HG02885 (cell line): ENCODE measurements around the gene APCDD1.

Experiments
- ATAC-seq: cut with Tn5 transposase; IDR thresholded peaks from one replicate; pipeline ENCODE4 v1.9.1; 2021; ENCODE audit warnings: mild to moderate bottlenecking; ENCODE audit not compliant: unreplicated experiment, poor library complexity

Gene APCDD1

GRCh38 chr18:10430677-10431076 lies 23.8 kb upstream of the APCDD1 start:
- no peak for ATAC-seq

- ATAC-seq, result no peak
Measured at GRCh38 chr18:10431680-10432079, 22.8 kb upstream of the APCDD1 start.

GRCh38 chr18:10432781-10433180 lies 21.7 kb upstream of the APCDD1 start:
- ATAC-seq, result no peak

GRCh38 chr18:10436160-10436559 lies 18.3 kb upstream of the APCDD1 start:
- ATAC-seq, result no peak

- ATAC-seq, result no peak
Measured at GRCh38 chr18:10437837-10438236, 16.6 kb upstream of the APCDD1 start.

- no peak for ATAC-seq
Measured at GRCh38 chr18:10439898-10440297, 14.5 kb upstream of the APCDD1 start.

- no peak for ATAC-seq
Measured at GRCh38 chr18:10440884-10441283, 13.6 kb upstream of the APCDD1 start.

- no peak for ATAC-seq
Measured at GRCh38 chr18:10441472-10441871, 13.0 kb upstream of the APCDD1 start.

- ATAC-seq, result no peak
Measured at GRCh38 chr18:10442551-10442971, 11.9 kb upstream of the APCDD1 start.

GRCh38 chr18:10443001-10443400 lies 11.4 kb upstream of the APCDD1 start:
- no peak for ATAC-seq

- no peak for ATAC-seq
Measured at GRCh38 chr18:10444314-10445006, 10.0 kb upstream of the APCDD1 start.

- ATAC-seq, result no peak
Measured at GRCh38 chr18:10449396-10449795, 5.0 kb upstream of the APCDD1 start.

GRCh38 chr18:10450986-10451385 lies 3.4 kb upstream of the APCDD1 start:
- no peak for ATAC-seq

- no peak for ATAC-seq
Measured at GRCh38 chr18:10453261-10453805, 1.1 kb upstream of the APCDD1 start.

GRCh38 chr18:10454681-10455557 lies 484 bp downstream of the APCDD1 start:
- no peak for ATAC-seq

- ATAC-seq, result no peak
Measured at GRCh38 chr18:10455726-10456453, 1.5 kb downstream of the APCDD1 start.

- no peak for ATAC-seq
Measured at GRCh38 chr18:10456718-10457117, 2.3 kb downstream of the APCDD1 start.

- no peak for ATAC-seq
Measured at GRCh38 chr18:10457128-10457527, 2.7 kb downstream of the APCDD1 start.

GRCh38 chr18:10457767-10458166 lies 3.3 kb downstream of the APCDD1 start:
- no peak for ATAC-seq

- no peak for ATAC-seq
Measured at GRCh38 chr18:10458691-10459090, 4.3 kb downstream of the APCDD1 start.

GRCh38 chr18:10459587-10459986 lies 5.2 kb downstream of the APCDD1 start:
- ATAC-seq, result no peak
